Measurements from ENCODE around the gene SLC26A9. TPM values are rescaled to one million over a fixed set of nuclear protein-coding genes. Genes with fewer than 3 reads are reported as not detected.
A peak's percentile ranks its signal among the peaks of the same experiment; 100 is the strongest.

The SLC26A9 gene, protein sequence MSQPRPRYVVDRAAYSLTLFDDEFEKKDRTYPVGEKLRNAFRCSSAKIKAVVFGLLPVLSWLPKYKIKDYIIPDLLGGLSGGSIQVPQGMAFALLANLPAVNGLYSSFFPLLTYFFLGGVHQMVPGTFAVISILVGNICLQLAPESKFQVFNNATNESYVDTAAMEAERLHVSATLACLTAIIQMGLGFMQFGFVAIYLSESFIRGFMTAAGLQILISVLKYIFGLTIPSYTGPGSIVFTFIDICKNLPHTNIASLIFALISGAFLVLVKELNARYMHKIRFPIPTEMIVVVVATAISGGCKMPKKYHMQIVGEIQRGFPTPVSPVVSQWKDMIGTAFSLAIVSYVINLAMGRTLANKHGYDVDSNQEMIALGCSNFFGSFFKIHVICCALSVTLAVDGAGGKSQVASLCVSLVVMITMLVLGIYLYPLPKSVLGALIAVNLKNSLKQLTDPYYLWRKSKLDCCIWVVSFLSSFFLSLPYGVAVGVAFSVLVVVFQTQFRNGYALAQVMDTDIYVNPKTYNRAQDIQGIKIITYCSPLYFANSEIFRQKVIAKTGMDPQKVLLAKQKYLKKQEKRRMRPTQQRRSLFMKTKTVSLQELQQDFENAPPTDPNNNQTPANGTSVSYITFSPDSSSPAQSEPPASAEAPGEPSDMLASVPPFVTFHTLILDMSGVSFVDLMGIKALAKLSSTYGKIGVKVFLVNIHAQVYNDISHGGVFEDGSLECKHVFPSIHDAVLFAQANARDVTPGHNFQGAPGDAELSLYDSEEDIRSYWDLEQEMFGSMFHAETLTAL
- not detected in 2 replicates for polyA plus RNA-seq (2011; rRNA removed)
- not detected in 2 replicates for polyA minus RNA-seq (2011; rRNA and poly(A)+ RNA removed)

DNA sequence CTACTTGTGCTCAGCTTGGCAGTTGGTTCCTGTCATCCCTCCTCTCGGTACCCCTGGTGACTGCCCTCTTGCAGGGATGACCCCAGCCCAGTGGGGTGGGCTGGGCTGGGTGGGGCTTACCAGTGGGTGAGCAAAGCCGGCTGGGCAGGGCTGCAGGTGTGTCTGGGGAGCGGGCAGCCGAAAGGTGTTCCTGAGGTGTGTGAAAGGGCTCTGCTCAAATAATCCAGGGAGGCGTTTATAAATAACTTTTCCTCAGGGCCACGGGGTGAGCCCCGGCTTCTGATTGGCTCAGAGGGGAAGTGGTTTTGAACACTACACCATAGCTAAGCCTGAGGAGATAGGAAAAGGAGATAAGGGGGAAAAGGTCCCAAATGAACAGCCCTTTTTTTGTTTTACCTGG lies at the start of gene SLC26A9:
SLC26A9 (minus strand) TSS at position 212 of the 400 bp plus-strand sequence. CDS start 7,636 bp downstream, outside the sequence.
- H3K36me3 ChIP-seq (ENCODE audit: control insufficient read depth, insufficient read depth, low read length), result no peaks in the 10 kb centered on the region
- peaks cover 16% of the 10 kb centered on the region for H3K27me3 ChIP-seq (ENCODE audit: control insufficient read depth, insufficient read depth, low read length)
- POLR2A ChIA-PET, result no interaction called here
- H3K4me3 ChIP-seq (ENCODE audit: low read depth, low read length), result no peak within 1 kb of the TSS
- CTCF ChIA-PET, result interaction anchor here (1.0 to 1.9 kb wide), 3 partner anchors 24 to 232 kb away, joined by 3 to 8 read pairs (median 8); no protein-coding TSS in a partner anchor
- TF ChIP-seq, protein P1, sequence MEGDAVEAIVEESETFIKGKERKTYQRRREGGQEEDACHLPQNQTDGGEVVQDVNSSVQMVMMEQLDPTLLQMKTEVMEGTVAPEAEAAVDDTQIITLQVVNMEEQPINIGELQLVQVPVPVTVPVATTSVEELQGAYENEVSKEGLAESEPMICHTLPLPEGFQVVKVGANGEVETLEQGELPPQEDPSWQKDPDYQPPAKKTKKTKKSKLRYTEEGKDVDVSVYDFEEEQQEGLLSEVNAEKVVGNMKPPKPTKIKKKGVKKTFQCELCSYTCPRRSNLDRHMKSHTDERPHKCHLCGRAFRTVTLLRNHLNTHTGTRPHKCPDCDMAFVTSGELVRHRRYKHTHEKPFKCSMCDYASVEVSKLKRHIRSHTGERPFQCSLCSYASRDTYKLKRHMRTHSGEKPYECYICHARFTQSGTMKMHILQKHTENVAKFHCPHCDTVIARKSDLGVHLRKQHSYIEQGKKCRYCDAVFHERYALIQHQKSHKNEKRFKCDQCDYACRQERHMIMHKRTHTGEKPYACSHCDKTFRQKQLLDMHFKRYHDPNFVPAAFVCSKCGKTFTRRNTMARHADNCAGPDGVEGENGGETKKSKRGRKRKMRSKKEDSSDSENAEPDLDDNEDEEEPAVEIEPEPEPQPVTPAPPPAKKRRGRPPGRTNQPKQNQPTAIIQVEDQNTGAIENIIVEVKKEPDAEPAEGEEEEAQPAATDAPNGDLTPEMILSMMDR (IDR thresholded peaks at IDR 0.05; ENCODE audit: insufficient read depth, low read depth, low read length), result no peak
- DNase-seq (ENCODE audit: low read depth), result no peak

DNA sequence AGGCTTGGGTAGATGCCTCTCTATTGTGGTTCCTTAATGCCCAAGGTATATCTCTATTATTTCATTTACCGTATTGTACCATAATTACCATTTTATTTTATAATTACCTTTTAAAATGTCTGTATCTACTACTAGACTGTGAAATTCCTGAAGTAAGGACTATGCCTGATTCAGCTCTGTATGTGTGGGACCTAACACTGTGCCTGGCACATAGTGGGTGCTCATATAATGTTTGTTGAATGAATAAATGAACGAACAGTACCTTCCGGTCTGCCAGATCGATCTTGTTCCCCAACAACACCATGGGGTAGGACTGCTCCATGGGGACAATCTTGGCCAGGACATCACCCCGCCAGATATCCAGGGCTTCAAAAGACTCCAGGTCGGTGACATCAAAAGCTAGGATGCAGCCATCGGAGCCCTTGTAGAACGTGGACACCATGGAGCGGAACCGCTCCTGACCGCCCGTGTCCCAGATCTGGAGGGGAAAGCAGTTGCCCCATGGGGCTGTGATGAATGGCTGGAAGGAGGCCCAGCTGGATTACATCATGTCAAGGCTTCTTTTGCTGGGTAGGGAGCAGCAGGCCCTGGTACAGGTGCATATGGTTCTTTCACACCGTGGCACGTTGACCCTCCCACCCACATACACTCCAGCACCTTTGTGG lies 49.1 kb upstream of the SLC26A9 start:
- no peak for DNase-seq (ENCODE audit: low read depth)
- TF ChIP-seq, protein P1 (IDR thresholded peaks at IDR 0.05; ENCODE audit: insufficient read depth, low read depth, low read length), result no peak
- no peak overlapping the region for H3K4me3 ChIP-seq (ENCODE audit: low read depth, low read length)

DNA sequence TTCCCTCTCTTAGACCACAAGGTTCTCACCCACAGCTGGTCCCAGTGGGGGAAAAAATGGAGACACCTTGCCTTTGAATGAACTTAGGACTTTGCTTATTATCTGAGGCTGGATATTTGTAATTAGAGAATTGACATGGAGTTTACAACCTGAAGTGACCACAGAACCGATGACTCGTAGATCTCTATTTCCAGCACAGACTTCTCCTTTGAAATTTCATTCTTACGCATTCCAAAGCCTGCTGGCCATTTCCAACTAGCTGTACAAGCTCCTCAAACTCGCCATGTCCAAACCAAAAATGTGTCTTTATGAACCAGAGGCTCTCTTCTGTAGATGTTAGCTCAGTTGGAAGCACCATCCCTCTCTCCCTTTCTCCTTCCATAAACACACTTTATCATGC lies 48.0 kb upstream of the SLC26A9 start:
- no peaks in the 10 kb centered on the region for H3K27me3 ChIP-seq (ENCODE audit: control insufficient read depth, insufficient read depth, low read length)
- no peak for DNase-seq (ENCODE audit: low read depth)
- no peak overlapping the region for H3K4me3 ChIP-seq (ENCODE audit: low read depth, low read length)
- POLR2A ChIA-PET, result no interaction called here
- peaks cover 2% of the 10 kb centered on the region; the same call in 1 of the 2 replicates for H3K36me3 ChIP-seq (ENCODE audit: control insufficient read depth, insufficient read depth, low read length)
- CTCF ChIA-PET, result interaction anchor here (1.0 to 6.2 kb wide), 6 partner anchors 9 to 116 kb away, joined by 3 to 29 read pairs (median 8); no protein-coding TSS in a partner anchor
- TF ChIP-seq, protein P1 (IDR thresholded peaks at IDR 0.05; ENCODE audit: insufficient read depth, low read depth, low read length), result 0 out of 2 replicates have a peak, but pooled peaks have one; percentile 3

More for the DNA sequence above, 49.1 kb upstream of the SLC26A9 start:
- no peaks in the 10 kb centered on the region for H3K27me3 ChIP-seq (ENCODE audit: control insufficient read depth, insufficient read depth, low read length)
- H3K36me3 ChIP-seq (ENCODE audit: control insufficient read depth, insufficient read depth, low read length), result peaks cover 2% of the 10 kb centered on the region; the same call in 1 of the 2 replicates
- ChIA-PET POLR2A (no interaction called here), CTCF (interaction anchor here (1.0 to 6.2 kb wide), 6 partner anchors 8 to 115 kb away, joined by 3 to 29 read pairs (median 8); no protein-coding TSS in a partner anchor)

DNA sequence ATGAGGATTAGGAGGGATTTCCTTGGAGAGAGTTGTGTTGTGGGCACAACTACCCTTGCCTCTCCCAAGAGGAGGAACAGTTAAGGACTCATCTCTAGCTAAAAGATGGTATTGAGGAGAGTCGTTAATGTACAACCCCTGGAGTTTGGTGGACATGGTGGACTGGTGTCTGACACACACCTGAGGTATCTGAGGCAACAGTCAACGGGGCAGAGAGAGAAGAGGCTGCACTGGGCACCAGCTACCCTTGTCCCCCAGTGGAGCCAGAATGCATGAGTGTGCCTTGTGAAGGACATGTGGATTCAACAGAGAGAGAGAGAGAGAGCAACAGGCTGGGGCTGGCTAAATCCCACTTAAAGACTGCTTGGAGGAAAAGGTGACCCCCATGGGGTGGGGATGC lies 47.0 kb upstream of the SLC26A9 start:
- peaks cover 2% of the 10 kb centered on the region; the same call in 1 of the 2 replicates for H3K36me3 ChIP-seq (ENCODE audit: control insufficient read depth, insufficient read depth, low read length)
- ChIA-PET POLR2A (no interaction called here), CTCF (interaction anchor here (1.4 to 6.2 kb wide), 4 partner anchors 13 to 125 kb away, joined by 3 to 29 read pairs (median 10); no protein-coding TSS in a partner anchor)
- no peak overlapping the region for H3K4me3 ChIP-seq (ENCODE audit: low read depth, low read length)
- H3K27me3 ChIP-seq (ENCODE audit: control insufficient read depth, insufficient read depth, low read length), result no peaks in the 10 kb centered on the region
- DNase-seq (ENCODE audit: low read depth), result no peak
- TF ChIP-seq, protein P1 (IDR thresholded peaks at IDR 0.05; ENCODE audit: insufficient read depth, low read depth, low read length), result no peak

All from BJ (cell line).